RWPE2 (cell line): ENCODE data around the gene DNAH3.

Experiments
- ATAC-seq: fragments of 200-7000 bp; cut with Tn5 transposase; 3 replicates; pipeline ENCODE4 v1.9.1; 2021; ENCODE audit warnings: low read depth
- DNase-seq: peaks from one replicate; pipeline ENCODE4 v3.0.0-alpha.2; 2020; ENCODE audit warnings: low spot score
- H3K27ac ChIP-seq: fragments of 450-650 bp; 2 replicates; pipeline ENCODE4 v1.5.1; 2017; ENCODE audit warnings: mild to moderate bottlenecking; ENCODE audit not compliant: poor library complexity, severe bottlenecking
- H3K27me3 ChIP-seq: fragments of 250-450 bp; sonication (Bioruptor Pico); 2 replicates; pipeline ENCODE4 v1.5.1; 2021; ENCODE audit warnings: mild to moderate bottlenecking, moderate library complexity; ENCODE audit not compliant: insufficient read depth, poor library complexity, severe bottlenecking
- H3K36me3 ChIP-seq: fragments of 250-450 bp; sonication (Bioruptor Pico); 2 replicates; pipeline ENCODE4 v1.5.1; 2020; ENCODE audit warnings: low read depth, mild to moderate bottlenecking, moderate library complexity
- H3K4me1 ChIP-seq: fragments of 250-450 bp; sonication (Bioruptor Pico); 2 replicates; pipeline ENCODE4 v1.5.1; 2021; ENCODE audit warnings: mild to moderate bottlenecking, moderate library complexity; ENCODE audit not compliant: insufficient read depth, poor library complexity, severe bottlenecking
- H3K4me3 ChIP-seq: fragments of 250-450 bp; sonication (Bioruptor Pico); 2 replicates; pipeline ENCODE4 v1.5.1; 2021; ENCODE audit warnings: mild to moderate bottlenecking, moderate library complexity; ENCODE audit not compliant: severe bottlenecking
- H3K9me3 ChIP-seq: fragments of 250-450 bp; sonication (Bioruptor Pico); 2 replicates; pipeline ENCODE4 v1.5.1; 2021; ENCODE audit warnings: mild to moderate bottlenecking, moderate library complexity; ENCODE audit not compliant: severe bottlenecking
- TF ChIP-seq, protein P1 (sequence below): fragments of 450-650 bp; IDR thresholded peaks from one replicate; pipeline ENCODE4 v1.5.1; 2017; ENCODE audit warnings: mild to moderate bottlenecking, moderate library complexity; ENCODE audit not compliant: poor library complexity, severe bottlenecking

DNAH3 gene

GRCh38 chr16:20923876-20924275 is 226.8 kb downstream of the DNAH3 start:
- no peaks in the 10 kb centered on the region for H3K27me3 ChIP-seq
- DNase-seq: no peak
- H3K4me3 ChIP-seq: no peak overlapping the region
- peaks cover 6% of the 10 kb centered on the region; the same call in 1 of the 2 replicates for H3K36me3 ChIP-seq
- ATAC-seq: no peak
- H3K4me1 ChIP-seq: no peaks in the 10 kb centered on the region
- TF ChIP-seq, protein P1, sequence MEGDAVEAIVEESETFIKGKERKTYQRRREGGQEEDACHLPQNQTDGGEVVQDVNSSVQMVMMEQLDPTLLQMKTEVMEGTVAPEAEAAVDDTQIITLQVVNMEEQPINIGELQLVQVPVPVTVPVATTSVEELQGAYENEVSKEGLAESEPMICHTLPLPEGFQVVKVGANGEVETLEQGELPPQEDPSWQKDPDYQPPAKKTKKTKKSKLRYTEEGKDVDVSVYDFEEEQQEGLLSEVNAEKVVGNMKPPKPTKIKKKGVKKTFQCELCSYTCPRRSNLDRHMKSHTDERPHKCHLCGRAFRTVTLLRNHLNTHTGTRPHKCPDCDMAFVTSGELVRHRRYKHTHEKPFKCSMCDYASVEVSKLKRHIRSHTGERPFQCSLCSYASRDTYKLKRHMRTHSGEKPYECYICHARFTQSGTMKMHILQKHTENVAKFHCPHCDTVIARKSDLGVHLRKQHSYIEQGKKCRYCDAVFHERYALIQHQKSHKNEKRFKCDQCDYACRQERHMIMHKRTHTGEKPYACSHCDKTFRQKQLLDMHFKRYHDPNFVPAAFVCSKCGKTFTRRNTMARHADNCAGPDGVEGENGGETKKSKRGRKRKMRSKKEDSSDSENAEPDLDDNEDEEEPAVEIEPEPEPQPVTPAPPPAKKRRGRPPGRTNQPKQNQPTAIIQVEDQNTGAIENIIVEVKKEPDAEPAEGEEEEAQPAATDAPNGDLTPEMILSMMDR: no peak
- H3K27ac ChIP-seq: no peak overlapping the region
- no peaks in the 10 kb centered on the region for H3K9me3 ChIP-seq

DNA sequence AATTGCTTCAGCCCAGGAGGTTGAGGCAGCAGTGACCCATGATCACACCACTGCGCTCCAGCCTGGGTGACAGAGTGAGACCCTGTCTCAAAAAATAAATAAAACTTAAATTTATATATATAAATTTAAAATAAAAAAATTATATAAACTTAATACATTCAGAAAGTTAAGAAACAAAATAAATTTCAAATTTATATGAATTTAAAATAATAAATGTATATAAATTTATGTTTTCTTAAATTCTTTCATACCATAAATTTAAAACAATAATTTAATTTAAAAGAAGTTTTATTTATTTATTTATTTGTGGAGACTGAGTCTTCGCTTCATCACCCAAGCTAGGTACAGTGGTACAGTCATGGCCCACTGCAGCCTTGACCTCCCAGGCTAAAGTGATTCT is 229.8 kb downstream of the DNAH3 start:
- ATAC-seq: no peak
- Histone ChIP-seq H3K9me3 (no peaks in the 10 kb centered on the region), H3K27me3 (no peaks in the 10 kb centered on the region), H3K27ac (no peak overlapping the region), H3K4me1 (no peaks in the 10 kb centered on the region), H3K36me3 (peaks cover 6% of the 10 kb centered on the region; the same call in 1 of the 2 replicates), H3K4me3 (no peak overlapping the region)
- TF ChIP-seq, protein P1: no peak
- DNase-seq: no peak

DNA sequence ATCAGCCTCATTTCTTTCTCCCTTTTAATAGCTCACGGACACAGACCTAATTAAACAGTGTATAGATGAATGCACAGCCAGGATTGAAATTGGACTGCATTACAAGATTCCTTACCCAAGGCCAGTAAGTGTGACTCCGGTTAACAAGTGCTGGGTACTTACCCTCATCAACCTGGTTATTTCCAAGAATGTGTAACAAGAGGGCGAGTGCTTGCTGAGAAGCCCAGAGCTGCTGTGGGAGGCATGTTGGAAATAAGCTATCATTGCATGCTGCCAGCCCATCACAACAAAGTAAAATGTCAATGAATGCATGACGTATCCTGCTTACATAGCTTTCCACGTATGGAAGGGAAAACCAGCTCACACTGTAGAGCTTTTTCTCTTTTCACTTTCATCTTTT is 230.6 kb downstream of the DNAH3 start:
- H3K4me3 ChIP-seq: no peak overlapping the region
- peaks cover 6% of the 10 kb centered on the region; the same call in 1 of the 2 replicates for H3K36me3 ChIP-seq
- ATAC-seq: no peak
- no peak overlapping the region for H3K27ac ChIP-seq
- TF ChIP-seq, protein P1: no peak
- H3K27me3 ChIP-seq: no peaks in the 10 kb centered on the region
- H3K9me3 ChIP-seq: no peaks in the 10 kb centered on the region
- H3K4me1 ChIP-seq: no peaks in the 10 kb centered on the region
- no peak for DNase-seq

DNA sequence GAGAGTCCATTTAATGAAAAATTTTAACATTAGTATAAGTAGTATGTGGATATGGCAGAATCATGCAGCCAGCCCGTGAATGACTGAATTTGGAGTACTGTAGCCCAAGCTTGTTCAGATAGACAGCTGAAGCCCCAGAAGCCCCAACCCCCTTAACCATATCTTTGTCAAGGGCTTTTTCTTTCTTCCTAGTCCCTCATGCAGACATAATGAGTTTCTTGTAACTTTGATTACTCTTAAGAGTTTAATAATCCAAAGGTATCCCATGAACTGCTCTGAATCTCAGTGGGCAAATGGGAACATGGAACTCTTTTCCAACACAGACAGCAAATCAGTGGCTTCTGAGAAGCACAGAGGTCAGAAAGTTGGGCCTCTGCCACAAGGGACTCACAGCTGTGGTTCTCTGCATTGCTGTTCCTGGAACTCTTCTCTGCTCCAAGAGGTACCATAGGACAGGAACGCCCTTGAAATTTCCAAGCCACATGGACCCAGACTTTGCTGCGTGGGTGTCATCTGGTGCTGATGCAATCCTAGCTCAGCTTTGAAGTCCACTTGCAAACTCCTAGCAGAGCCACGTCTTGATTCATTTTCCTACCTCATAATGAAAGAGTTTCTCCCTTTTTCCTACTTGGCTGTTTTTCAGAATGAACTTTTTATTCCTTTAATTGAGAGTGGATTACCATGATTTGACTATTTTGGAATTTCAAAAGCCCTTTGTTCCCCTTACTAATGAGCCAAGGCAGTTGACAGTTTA is 232.0 kb downstream of the DNAH3 start:
- H3K27me3 ChIP-seq: no peaks in the 10 kb centered on the region
- no peak for ATAC-seq
- no peak overlapping the region for H3K27ac ChIP-seq
- no peaks in the 10 kb centered on the region for H3K9me3 ChIP-seq
- H3K36me3 ChIP-seq: 0 out of 2 replicates have a peak, but pooled peaks cover 6% of the 10 kb centered on the region
- TF ChIP-seq, protein P1: no peak
- peaks cover 6% of the 10 kb centered on the region for H3K4me1 ChIP-seq
- H3K4me3 ChIP-seq: no peak overlapping the region
- no peak for DNase-seq

DNA sequence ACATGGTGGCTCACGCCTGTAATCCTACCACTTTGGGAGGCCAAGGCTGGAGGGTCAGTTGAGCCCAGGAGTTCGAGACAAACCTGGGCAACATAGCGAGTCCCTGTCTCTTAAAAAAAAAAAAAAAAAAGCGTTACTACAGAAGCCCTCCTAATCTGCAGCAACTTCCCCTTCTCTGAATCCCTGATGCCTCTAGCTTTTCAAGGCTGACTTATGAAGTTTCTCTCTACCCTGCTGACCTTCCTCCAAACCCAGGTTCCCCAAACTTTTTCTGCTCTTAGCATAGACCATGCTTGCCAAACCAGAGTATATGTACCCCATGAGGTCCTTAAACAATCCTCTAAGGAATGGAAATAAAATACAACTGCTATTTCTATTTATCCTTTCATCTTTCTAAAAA is 233.7 kb downstream of the DNAH3 start:
- TF ChIP-seq, protein P1: no peak

More for the DNA sequence above, 233.7 kb downstream of the DNAH3 start:
- H3K4me3 ChIP-seq: no peak overlapping the region
- no peaks in the 10 kb centered on the region for H3K27me3 ChIP-seq
- H3K4me1 ChIP-seq: peaks cover 16% of the 10 kb centered on the region
- DNase-seq (no peak), ATAC-seq (no peak)
- H3K9me3 ChIP-seq: no peaks in the 10 kb centered on the region
- 0 out of 2 replicates have a peak, but pooled peaks cover 6% of the 10 kb centered on the region for H3K36me3 ChIP-seq
- H3K27ac ChIP-seq: no peak overlapping the region
